ENCODE data around the gene ABCC8.

The ABCC8 gene

DNA sequence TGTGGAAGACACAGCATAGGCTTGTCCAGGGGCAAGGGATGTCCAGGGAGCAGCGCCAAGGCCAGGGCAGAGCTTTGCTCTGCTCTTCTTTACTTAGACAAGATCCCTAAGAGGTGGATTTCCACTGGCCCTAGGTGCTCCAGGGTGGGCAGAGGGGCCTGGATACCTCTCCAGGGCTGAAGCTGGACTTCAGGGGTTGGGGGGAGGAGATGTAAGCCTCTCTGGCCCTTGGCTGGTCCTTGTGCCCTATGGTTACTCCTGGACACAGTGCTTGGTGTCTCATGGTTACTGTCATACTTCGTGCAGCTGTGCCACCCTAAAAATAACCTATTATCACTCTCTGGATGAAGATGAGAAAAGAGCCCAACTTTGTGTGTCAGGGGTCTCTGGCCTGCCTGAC is 75.3 kb downstream of the ABCC8 start:
- peaks cover 9 to 34% of the 10 kb centered on the region in 2 experiments for H3K27me3 ChIP-seq (ENCODE audit: control insufficient read depth in 1 of 2, insufficient read depth in 1 of 2, low read length in 2 of 2)
- H3K4ac ChIP-seq (ENCODE audit: low read depth in 1 of 2, low read length in 2 of 2): no peak overlapping the region
- no peaks in the 10 kb centered on the region for H3K36me3 ChIP-seq (ENCODE audit: control insufficient read depth in 1 of 2, insufficient read depth in 2 of 2, low read depth in 1 of 2, low read length in 2 of 2)
- no peak overlapping the region for H3K4me2 ChIP-seq (ENCODE audit: low read length, poor library complexity, severe bottlenecking)
- H3K4me3 ChIP-seq (ENCODE audit: insufficient read depth in 1 of 2, low read depth in 1 of 2, low read length in 2 of 2): no peak overlapping the region
- no peak overlapping the region for H2BK15ac ChIP-seq (ENCODE audit: low read depth, poor library complexity, severe bottlenecking)
- H3K18ac ChIP-seq (ENCODE audit: low read depth in 1 of 2, low read length in 2 of 2): no peak overlapping the region
- no peaks in the 10 kb centered on the region for H3K79me1 ChIP-seq (replicated peaks; ENCODE audit: low read length, poor library complexity, severe bottlenecking)
- no peak overlapping the region for H2AFZ ChIP-seq (ENCODE audit: low read depth, low read length)
- no peak overlapping the region for H2BK120ac ChIP-seq (ENCODE audit: low read depth, low read length)
- no peak overlapping the region for H4K91ac ChIP-seq (ENCODE audit: low read length)
- H2BK5ac ChIP-seq (ENCODE audit: low read depth, low read length, poor library complexity, severe bottlenecking): no peak overlapping the region
- no peak overlapping the region for H3K27ac ChIP-seq (ENCODE audit: low read length, poor library complexity, severe bottlenecking)
- H3K9me3 ChIP-seq (ENCODE audit: control insufficient read depth, low read length): no peaks in the 10 kb centered on the region
- DNase-seq: no peak
- WGBS: 82% methylated on average over 1 of the region's 2 CpGs
- H4K8ac ChIP-seq (ENCODE audit: low read length): no peak overlapping the region
- H3K14ac ChIP-seq (ENCODE audit: low read length in 2 of 2): no peak overlapping the region
- no peak overlapping the region for H2BK12ac ChIP-seq (ENCODE audit: low read length in 2 of 2)
- no peak overlapping the region for H3K9ac ChIP-seq (ENCODE audit: low read length)
- H3K23ac ChIP-seq (ENCODE audit: low read length in 2 of 2): no peak overlapping the region
- H2AK5ac ChIP-seq (ENCODE audit: low read length, severe bottlenecking): no peak overlapping the region
- H3K4me1 ChIP-seq (ENCODE audit: control insufficient read depth, insufficient read depth, low read depth, low read length): peaks cover 2% of the 10 kb centered on the region

DNA sequence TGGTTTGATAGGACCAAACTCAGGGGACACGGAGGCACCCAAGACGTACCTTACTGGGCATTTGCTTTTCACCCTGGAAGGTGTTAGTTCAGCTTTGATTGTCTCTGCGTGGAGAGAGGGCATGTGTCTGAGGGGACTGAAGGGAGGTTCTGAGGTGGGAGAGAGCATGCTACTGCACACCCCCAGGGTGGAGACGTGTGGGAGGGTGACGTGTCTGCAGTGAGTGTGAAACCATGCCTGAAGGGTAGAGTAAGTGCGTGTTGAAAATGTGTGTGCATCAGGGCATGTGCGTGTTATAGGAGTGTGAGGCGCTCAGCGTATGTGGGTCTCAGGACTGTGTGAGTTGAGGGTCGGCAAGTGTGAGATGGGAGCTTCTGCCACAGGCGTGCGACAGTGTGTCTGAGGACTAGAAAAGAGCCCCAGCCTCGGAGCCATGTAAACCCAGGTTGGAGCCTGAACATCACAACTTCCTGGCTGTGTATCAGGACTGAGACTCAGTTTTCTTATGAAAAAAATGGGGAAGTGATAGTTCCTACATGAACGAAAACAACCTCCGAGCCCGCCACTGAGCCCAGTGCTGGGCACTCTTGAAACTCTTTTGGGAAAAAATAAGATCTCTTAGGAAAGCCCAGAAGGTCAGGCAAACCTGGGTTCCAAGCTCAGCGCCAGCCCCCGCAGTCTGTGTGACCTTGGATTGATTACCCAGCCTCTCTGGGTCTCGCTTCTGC is 76.4 kb downstream of the ABCC8 start:
- H3K18ac ChIP-seq (ENCODE audit: low read depth in 1 of 2, low read length in 2 of 2): no peak overlapping the region
- H3K4me3 ChIP-seq (ENCODE audit: insufficient read depth in 1 of 2, low read depth in 1 of 2, low read length in 2 of 2): no peak overlapping the region
- no peak overlapping the region for H3K14ac ChIP-seq (ENCODE audit: low read length in 2 of 2)
- no peaks in the 10 kb centered on the region for H3K4me1 ChIP-seq (ENCODE audit: control insufficient read depth, insufficient read depth, low read depth, low read length)
- H3K27ac ChIP-seq (ENCODE audit: low read length, poor library complexity, severe bottlenecking): no peak overlapping the region
- no peak overlapping the region for H2AFZ ChIP-seq (ENCODE audit: low read depth, low read length)
- H2AK5ac ChIP-seq (ENCODE audit: low read length, severe bottlenecking): no peak overlapping the region
- no peak overlapping the region for H2BK12ac ChIP-seq (ENCODE audit: low read length in 2 of 2)
- H4K91ac ChIP-seq (ENCODE audit: low read length): no peak overlapping the region
- H4K8ac ChIP-seq (ENCODE audit: low read length): no peak overlapping the region
- peaks cover 9 to 37% of the 10 kb centered on the region in 2 experiments for H3K27me3 ChIP-seq (ENCODE audit: control insufficient read depth in 1 of 2, insufficient read depth in 1 of 2, low read length in 2 of 2)
- no peaks in the 10 kb centered on the region for H3K79me1 ChIP-seq (replicated peaks; ENCODE audit: low read length, poor library complexity, severe bottlenecking)
- no peak overlapping the region for H3K9ac ChIP-seq (ENCODE audit: low read length)
- H3K23ac ChIP-seq (ENCODE audit: low read length in 2 of 2): peak overlapping the region in 1 of 2 experiments; percentile 61
- H2BK5ac ChIP-seq (ENCODE audit: low read depth, low read length, poor library complexity, severe bottlenecking): no peak overlapping the region
- no peak overlapping the region for H2BK120ac ChIP-seq (ENCODE audit: low read depth, low read length)
- H3K4me2 ChIP-seq (ENCODE audit: low read length, poor library complexity, severe bottlenecking): no peak overlapping the region
- 93% methylated on average over 19 of the region's 19 CpGs for WGBS
- H3K36me3 ChIP-seq (ENCODE audit: control insufficient read depth in 1 of 2, insufficient read depth in 2 of 2, low read depth in 1 of 2, low read length in 2 of 2): no peaks in the 10 kb centered on the region
- DNase-seq: no peak
- H3K4ac ChIP-seq (ENCODE audit: low read depth in 1 of 2, low read length in 2 of 2): no peak overlapping the region
- H2BK15ac ChIP-seq (ENCODE audit: low read depth, poor library complexity, severe bottlenecking): no peak overlapping the region
- no peaks in the 10 kb centered on the region for H3K9me3 ChIP-seq (ENCODE audit: control insufficient read depth, low read length)

DNA sequence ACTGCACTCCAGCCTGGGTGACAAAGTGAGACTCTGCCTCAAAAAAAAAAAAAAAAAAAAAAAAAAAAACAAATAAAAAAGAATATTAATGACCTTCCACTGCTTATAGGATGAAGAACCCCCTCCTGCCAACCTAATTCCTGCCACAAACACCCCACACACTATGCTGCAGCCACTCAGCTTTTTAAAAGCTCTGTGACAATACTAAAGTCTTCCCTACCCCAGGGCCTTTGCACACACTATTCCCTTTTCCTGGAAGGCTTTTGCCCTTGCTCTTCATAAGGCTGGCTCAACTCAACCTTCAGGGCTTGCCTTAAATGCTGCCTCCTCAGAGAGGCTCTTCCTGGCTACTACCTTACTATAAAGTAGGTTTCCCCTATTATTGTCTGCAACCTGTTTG is 77.4 kb downstream of the ABCC8 start:
- no peak overlapping the region for H4K8ac ChIP-seq (ENCODE audit: low read length)
- H3K79me1 ChIP-seq (replicated peaks; ENCODE audit: low read length, poor library complexity, severe bottlenecking): no peaks in the 10 kb centered on the region
- H2BK120ac ChIP-seq (ENCODE audit: low read depth, low read length): no peak overlapping the region
- no peak overlapping the region for H2AK5ac ChIP-seq (ENCODE audit: low read length, severe bottlenecking)
- H3K23ac ChIP-seq (ENCODE audit: low read length in 2 of 2): no peak overlapping the region
- H3K4me3 ChIP-seq (ENCODE audit: insufficient read depth in 1 of 2, low read depth in 1 of 2, low read length in 2 of 2): no peak overlapping the region
- H3K4ac ChIP-seq (ENCODE audit: low read depth in 1 of 2, low read length in 2 of 2): no peak overlapping the region
- H3K9me3 ChIP-seq (ENCODE audit: control insufficient read depth, low read length): no peaks in the 10 kb centered on the region
- H3K14ac ChIP-seq (ENCODE audit: low read length in 2 of 2): no peak overlapping the region
- no peak overlapping the region for H3K27ac ChIP-seq (ENCODE audit: low read length, poor library complexity, severe bottlenecking)
- H3K18ac ChIP-seq (ENCODE audit: low read depth in 1 of 2, low read length in 2 of 2): no peak overlapping the region
- H3K27me3 ChIP-seq (ENCODE audit: control insufficient read depth in 1 of 2, insufficient read depth in 1 of 2, low read length in 2 of 2): peaks cover 9 to 46% of the 10 kb centered on the region in 2 experiments
- H2BK15ac ChIP-seq (ENCODE audit: low read depth, poor library complexity, severe bottlenecking): no peak overlapping the region
- H3K4me1 ChIP-seq (ENCODE audit: control insufficient read depth, insufficient read depth, low read depth, low read length): no peaks in the 10 kb centered on the region
- H2BK12ac ChIP-seq (ENCODE audit: low read length in 2 of 2): no peak overlapping the region
- H2AFZ ChIP-seq (ENCODE audit: low read depth, low read length): no peak overlapping the region
- no peaks in the 10 kb centered on the region for H3K36me3 ChIP-seq (ENCODE audit: control insufficient read depth in 1 of 2, insufficient read depth in 2 of 2, low read depth in 1 of 2, low read length in 2 of 2)
- no peak overlapping the region for H3K4me2 ChIP-seq (ENCODE audit: low read length, poor library complexity, severe bottlenecking)
- H2BK5ac ChIP-seq (ENCODE audit: low read depth, low read length, poor library complexity, severe bottlenecking): no peak overlapping the region
- H4K91ac ChIP-seq (ENCODE audit: low read length): no peak overlapping the region
- DNase-seq: no peak
- no peak overlapping the region for H3K9ac ChIP-seq (ENCODE audit: low read length)

DNA sequence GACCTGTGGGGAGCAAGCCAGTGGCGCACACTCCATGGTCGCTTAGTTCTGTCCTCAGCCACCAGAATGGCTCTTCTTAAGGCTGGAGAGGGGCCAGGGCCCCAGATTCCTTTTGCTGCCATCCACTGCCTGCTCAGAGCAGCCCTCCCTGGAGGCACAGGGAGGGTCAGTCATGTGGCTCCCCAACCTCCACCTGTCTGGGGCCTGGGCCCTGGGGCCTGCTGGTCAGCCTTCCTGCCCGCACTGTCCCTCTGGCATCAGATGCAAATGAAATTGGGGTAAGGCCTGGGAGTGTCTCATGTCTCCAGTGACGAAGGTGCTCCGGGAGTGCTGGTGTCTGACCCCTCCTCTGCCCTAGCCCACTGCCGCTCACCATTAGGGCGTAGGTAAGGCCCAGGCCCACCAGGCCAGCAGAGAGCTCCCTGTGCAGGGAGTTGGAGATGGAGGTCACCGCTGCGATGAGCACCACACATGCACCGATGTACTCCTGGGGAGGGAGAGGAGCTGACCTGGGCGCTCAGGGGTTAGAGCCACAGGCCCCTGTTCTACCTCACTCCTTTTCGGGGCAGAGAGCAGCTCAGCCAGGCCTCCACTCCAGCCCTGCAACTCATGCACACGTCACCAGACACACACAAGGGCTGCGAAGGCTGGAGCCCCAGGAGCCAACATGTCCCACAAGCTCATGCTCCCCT is 79.2 kb downstream of the ABCC8 start:
- H2BK12ac ChIP-seq (ENCODE audit: low read length in 2 of 2): no peak overlapping the region
- no peak overlapping the region for H4K8ac ChIP-seq (ENCODE audit: low read length)
- no peaks in the 10 kb centered on the region for H3K36me3 ChIP-seq (ENCODE audit: control insufficient read depth in 1 of 2, insufficient read depth in 2 of 2, low read depth in 1 of 2, low read length in 2 of 2)
- 92% methylated on average over 13 of the region's 14 CpGs for WGBS
- no peak for DNase-seq
- no peak overlapping the region for H3K14ac ChIP-seq (ENCODE audit: low read length in 2 of 2)
- no peak overlapping the region for H3K23ac ChIP-seq (ENCODE audit: low read length in 2 of 2)
- H3K4me1 ChIP-seq (ENCODE audit: control insufficient read depth, insufficient read depth, low read depth, low read length): no peaks in the 10 kb centered on the region
- H2AFZ ChIP-seq (ENCODE audit: low read depth, low read length): no peak overlapping the region
- peak overlapping the region; percentile 15 for H2BK15ac ChIP-seq (ENCODE audit: low read depth, poor library complexity, severe bottlenecking)
- no peak overlapping the region for H3K27ac ChIP-seq (ENCODE audit: low read length, poor library complexity, severe bottlenecking)
- no peaks in the 10 kb centered on the region for H3K9me3 ChIP-seq (ENCODE audit: control insufficient read depth, low read length)
- no peak overlapping the region for H3K4me2 ChIP-seq (ENCODE audit: low read length, poor library complexity, severe bottlenecking)
- H2BK5ac ChIP-seq (ENCODE audit: low read depth, low read length, poor library complexity, severe bottlenecking): no peak overlapping the region
- no peaks in the 10 kb centered on the region for H3K79me1 ChIP-seq (replicated peaks; ENCODE audit: low read length, poor library complexity, severe bottlenecking)
- no peak overlapping the region for H3K4me3 ChIP-seq (ENCODE audit: insufficient read depth in 1 of 2, low read depth in 1 of 2, low read length in 2 of 2)
- peaks cover 18 to 51% of the 10 kb centered on the region in 2 experiments for H3K27me3 ChIP-seq (ENCODE audit: control insufficient read depth in 1 of 2, insufficient read depth in 1 of 2, low read length in 2 of 2)
- H4K91ac ChIP-seq (ENCODE audit: low read length): no peak overlapping the region
- no peak overlapping the region for H2BK120ac ChIP-seq (ENCODE audit: low read depth, low read length)
- H3K18ac ChIP-seq (ENCODE audit: low read depth in 1 of 2, low read length in 2 of 2): no peak overlapping the region
- no peak overlapping the region for H3K9ac ChIP-seq (ENCODE audit: low read length)
- no peak overlapping the region for H2AK5ac ChIP-seq (ENCODE audit: low read length, severe bottlenecking)
- H3K4ac ChIP-seq (ENCODE audit: low read depth in 1 of 2, low read length in 2 of 2): no peak overlapping the region
